ENCODE results near the gene C16orf87.

- no peak for TF ChIP-seq CTCF (IDR thresholded peaks at IDR 0.05; ENCODE audit: low read depth, low read length, poor library complexity, severe bottlenecking)
- TF ChIP-seq EZH2phosphoT487 (IDR thresholded peaks at IDR 0.05; ENCODE audit: borderline replicate concordance, low read length) = no peak
Observed at GRCh38 chr16:46873201-46873600, 42.2 kb upstream of the C16orf87 start.

Data from DOHH2 (cell line).